Stimulated activated CD4-positive, alpha-beta T cell treated with anti-CD3 and anti-CD28 coated beads, Interleukin-12 subunit alpha, Interleukin-12 subunit beta, amount 100 ng/mL, for 24 hours (primary cell): ENCODE data around the gene AKAP6.

ENCODE experiments used
- DNase-seq, 2 experiments: peaks; one replicate each; pipeline ENCODE4 v3.0.0-alpha.2; 2020; ENCODE audit warnings: low read depth in 2 of 2

Gene AKAP6

GRCh38 chr14:32332415-32333316 is 3.6 kb downstream of the AKAP6 start:
- no peak for DNase-seq

DNA sequence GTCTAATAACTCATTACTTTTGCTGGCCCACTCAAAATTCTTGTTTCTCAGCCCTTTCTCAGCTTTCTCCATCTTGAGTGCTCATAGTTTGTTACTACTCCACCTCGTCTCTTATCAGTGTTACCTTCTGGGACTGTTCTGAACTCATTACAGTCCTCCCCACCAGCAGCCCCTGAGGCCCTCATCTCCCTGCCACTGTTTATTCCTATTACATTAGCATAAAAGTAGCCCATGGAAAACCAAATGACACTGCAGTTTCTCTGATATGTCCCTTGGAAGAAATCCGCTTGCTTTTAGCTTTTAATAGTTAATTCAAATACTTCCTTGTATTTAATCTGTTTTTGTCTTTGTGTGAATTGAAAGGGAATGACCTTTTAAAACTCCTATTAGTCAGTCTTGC is 7.6 kb downstream of the AKAP6 start:
- no peak for DNase-seq

- no peak for DNase-seq
Measured at GRCh38 chr14:32337759-32338158, 8.7 kb downstream of the AKAP6 start.

DNA sequence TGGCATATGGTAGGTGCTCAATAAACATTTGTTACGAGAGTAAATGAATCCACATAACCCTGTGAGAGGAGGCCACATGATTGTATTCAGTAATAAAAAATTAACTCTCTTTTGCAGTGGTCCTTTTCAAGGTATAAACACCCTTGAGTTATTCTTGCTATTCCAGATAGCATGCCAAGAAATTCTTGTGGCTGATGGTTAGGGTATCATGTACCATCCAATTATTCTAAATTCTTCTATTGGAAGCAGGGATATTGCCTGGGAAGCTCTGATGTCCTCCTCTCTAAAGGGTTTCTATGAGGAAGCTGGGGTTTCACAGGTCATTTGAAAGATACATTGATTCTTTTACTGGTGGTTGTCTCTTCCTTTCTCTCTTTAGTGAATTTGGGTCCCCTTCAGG is 10.1 kb downstream of the AKAP6 start:
- no peak for DNase-seq

GRCh38 chr14:32341947-32342846 is 13.1 kb downstream of the AKAP6 start:
- DNase-seq = no peak

GRCh38 chr14:32342847-32343194 is 13.7 kb downstream of the AKAP6 start:
- DNase-seq = no peak

- DNase-seq = no peak
Measured at GRCh38 chr14:32343926-32344430, 14.9 kb downstream of the AKAP6 start.

DNA sequence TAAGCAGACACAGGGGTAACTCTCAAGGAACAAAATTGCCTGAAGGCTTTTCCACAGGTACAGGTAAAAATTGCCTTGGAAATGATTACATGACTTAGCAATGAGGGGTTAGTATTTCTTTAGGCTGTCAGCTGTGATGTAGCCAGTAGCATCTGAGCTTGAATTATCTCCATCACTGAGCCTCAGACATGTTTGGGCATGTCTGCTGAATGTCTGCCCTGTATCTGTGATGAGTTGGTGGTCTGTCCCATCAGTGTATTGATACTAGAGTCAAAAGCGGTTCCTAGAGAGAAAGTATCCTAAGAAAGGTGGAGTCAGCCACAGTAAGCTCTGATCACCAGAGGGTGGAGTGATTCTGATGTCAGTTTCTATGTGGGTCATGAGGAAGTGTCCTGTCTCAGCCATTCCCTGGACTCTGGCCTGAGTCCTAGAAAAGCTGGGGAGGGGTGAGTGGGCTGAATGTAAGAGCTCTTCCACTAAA is 16.3 kb downstream of the AKAP6 start:
- DNase-seq = no peak

DNA sequence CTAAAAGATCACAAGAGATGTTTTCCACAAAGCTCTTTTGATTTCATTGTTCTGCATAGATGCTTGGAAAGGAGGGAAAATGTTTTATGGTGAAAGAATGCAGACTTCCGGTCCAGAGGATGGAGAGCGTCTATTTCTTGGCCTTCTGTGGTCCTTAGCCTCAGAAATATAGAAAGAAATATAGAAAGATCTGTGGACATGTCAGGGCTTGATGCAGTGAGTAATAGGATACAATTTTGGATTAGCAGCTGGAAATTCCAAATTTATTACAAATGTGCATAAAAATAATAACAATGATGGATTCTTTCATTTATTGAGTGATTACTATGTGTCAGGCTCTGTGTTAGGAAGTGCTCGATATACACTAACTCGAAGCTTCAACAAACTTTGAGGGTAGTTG is 20.2 kb downstream of the AKAP6 start:
- no peak for DNase-seq

- no peak for DNase-seq
Measured at GRCh38 chr14:32350020-32350419, 20.9 kb downstream of the AKAP6 start.

DNA sequence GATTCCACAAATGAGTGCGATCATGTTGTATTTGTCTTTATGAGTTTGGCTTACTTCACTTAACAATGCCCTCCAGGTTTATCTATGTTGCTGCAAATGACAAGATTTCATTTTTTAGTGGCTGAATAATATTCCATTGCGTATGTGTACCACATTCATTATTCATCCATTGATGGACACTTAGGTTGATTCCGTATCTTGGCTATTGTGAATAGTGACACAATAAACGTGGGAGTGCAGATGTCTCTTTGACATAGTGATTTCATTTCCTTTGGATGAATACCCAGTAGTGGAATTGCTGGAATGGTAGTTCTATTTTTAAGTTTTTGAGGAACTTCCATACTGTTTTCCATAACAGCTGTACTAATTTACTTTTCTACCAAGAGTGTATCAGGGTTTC is 23.5 kb downstream of the AKAP6 start:
- no peak for DNase-seq

GRCh38 chr14:32354716-32355115 is 25.6 kb downstream of the AKAP6 start:
- no peak for DNase-seq

DNA sequence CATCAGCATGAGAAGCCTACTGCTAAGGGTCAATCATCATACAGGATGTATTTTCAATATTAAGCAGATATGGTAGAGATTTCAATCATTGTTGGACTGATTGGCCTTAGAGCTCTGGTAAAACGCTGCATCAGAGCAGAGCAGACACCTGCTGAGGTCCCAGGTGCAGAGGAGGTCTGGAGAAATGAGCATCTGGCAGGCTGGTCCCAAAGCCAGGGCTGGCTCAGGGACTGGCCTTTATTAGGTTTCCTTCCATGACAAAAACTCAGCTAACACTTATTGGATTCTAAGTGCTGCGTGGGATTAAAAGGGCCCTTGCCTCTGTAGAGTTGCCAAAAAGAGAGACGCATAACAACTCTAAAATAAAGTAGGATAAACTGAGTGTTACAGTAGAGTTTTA is 29.7 kb downstream of the AKAP6 start:
- no peak for DNase-seq

GRCh38 chr14:32361674-32362073 is 32.6 kb downstream of the AKAP6 start:
- DNase-seq = no peak

DNA sequence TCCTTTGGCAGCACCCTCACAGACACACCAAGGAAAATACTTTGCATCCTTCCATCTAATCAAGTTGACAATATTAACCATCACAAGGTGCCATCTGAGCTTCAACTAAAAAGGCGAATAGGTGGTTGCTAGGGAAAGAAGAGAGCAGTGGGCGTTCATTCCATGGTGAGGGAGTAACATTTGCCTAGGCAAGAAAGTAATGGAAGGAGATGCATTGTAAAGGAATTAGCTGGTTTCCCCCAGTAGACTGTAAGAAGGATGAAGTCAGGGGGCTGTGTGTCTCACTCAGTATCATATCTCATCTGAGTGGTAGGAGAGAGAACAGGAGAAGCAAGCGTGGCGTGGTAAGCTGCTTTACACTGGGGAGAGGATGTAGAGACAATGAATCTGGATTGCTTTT is 34.7 kb downstream of the AKAP6 start:
- no peak for DNase-seq

DNA sequence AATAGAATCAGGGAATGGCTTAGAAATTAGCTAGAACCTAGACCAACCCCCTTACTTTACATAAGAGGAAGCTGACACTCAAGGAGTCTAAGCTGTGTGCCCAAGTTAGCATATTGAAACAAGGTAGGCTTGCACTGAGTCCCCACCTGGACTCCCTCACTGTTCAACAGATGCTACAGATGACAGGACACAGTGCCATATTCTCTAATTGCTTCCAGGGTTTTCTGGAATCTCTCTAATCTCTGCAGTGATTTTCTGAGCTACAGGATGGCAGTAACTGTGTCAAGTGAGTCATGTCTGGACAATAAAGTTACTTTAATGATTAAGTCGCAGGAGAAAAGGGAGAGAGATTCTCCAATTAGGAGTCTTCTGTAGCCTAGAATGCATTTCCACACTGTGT is 35.8 kb downstream of the AKAP6 start:
- no peak for DNase-seq

GRCh38 chr14:32366256-32366879 is 37.3 kb downstream of the AKAP6 start:
- no peak for DNase-seq

GRCh38 chr14:32366986-32367385 is 37.9 kb downstream of the AKAP6 start:
- no peak for DNase-seq

DNA sequence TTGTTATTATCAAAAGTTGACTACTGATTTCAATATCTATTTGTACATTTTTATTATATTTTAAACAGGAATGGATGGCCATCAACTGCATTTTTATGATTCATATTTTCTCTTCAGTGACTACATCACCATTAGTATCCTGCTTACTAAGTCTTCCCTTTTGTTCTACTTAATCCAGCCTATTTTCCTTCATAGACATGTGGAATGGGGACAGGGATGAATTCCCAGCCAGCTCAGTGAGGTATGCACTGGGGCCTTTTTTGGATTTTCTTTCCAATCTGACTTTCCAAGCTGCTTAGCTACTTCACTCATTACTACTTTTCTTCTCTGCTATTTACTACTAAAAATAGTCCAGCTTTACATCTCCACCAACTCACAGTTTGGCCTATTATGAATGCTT is 38.4 kb downstream of the AKAP6 start:
- no peak for DNase-seq

GRCh38 chr14:32368107-32368506 is 39.0 kb downstream of the AKAP6 start:
- DNase-seq = no peak

DNA sequence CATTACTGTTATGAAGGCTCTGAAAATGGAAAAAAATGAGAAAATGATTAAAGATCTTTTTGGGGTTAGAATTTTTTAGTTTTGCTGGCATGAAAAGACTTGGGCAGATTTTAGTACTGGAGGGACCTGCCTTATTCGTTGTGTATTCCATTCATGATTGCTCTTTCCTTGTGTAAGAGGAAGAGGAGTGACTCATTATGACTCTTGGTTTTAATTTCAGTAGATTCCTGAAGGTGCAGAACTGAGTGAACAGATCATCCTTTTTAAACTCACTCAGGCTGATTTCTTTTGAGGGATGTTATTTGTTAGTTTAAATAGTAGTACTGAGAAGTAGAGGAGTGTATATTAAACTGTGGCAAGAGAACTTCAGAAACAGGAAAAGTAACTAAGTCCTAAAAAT is 41.6 kb downstream of the AKAP6 start:
- no peak for DNase-seq

GRCh38 chr14:32372154-32372553 is 43.1 kb downstream of the AKAP6 start:
- no peak for DNase-seq
